H1 (cell line): ENCODE results near the gene PI4KB. TPM values are rescaled to one million over a fixed set of nuclear protein-coding genes. Genes with fewer than 3 reads are reported as not detected.

Experiments used
- CHD7 ChIP-seq: fragments of 300-600 bp; sonication (generic); IDR thresholded peaks from 2 replicates; pipeline ENCODE4 v1.7.1; 2012; ENCODE audit warnings: low read length, moderate library complexity, mild to moderate bottlenecking, inconsistent platforms; ENCODE audit not compliant: insufficient replicate concordance
- MAFK ChIP-seq: IDR thresholded peaks from 2 replicates; pipeline ENCODE4 v1.6.1; 2012; ENCODE audit warnings: low read depth, mild to moderate bottlenecking, improper control_type of control experiment, low read length
- polyA plus RNA-seq, 7 experiments: library from polyadenylated mRNA; depleted of rRNA in 3 of 7; stranded (reverse) in 5 of 7; unstranded in 2 of 7; fragments of >200 nt in 5 of 7; fragments of 200-250 nt in 2 of 7; gene quantifications; 1 replicate in 5 of 7; 2 replicates in 1 of 7; 4 replicates in 1 of 7; pipeline versions ENCODE4 v1.2.1 to v1.2.3, GENCODE V29; 2011 to 2013; ENCODE audit warnings: missing spikeins in 2 of 7, mixed read lengths in 2 of 7
- total RNA-seq: library from RNA; stranded (reverse); fragmentation: NEBNext Ultra II Directional; extraction: Animal tissue kit (Norgen Biotek cat#: 25700); gene quantifications from 2 replicates; pipeline ENCODE4 v1.2.1, GENCODE V29; 2021

The PI4KB gene
- total and polyA plus RNA-seq, 2 of the 8 experiments (the other 6 are each of a cell fraction or from before 2014, with no cell fraction given), result 30.1 to 37.1 TPM

- no peak for TF ChIP-seq CHD7
- TF ChIP-seq MAFK, result no peak
Observed at GRCh38 chr1:151315565-151316235, 11.5 kb downstream of the PI4KB start (continued).
